Adrenal gland (tissue), 5 donors: ENCODE data around the gene ANKK1.

ENCODE experiments used
- POLR2A ChIP-seq, 2 donors: fragments of 450-650 bp; IDR thresholded peaks; one replicate each; pipeline ENCODE4 v1.6.1; 2017; ENCODE audit warnings: antibody characterized with exemption in 2 of 2, mild to moderate bottlenecking in 2 of 2, moderate library complexity in 1 of 2
- TF ChIP-seq, protein P1 (sequence below), 6 experiments: fragments of 450-650 bp in 4 of 6; fragments of 200-600 bp in 2 of 6; sonication (generic) in 1 of 6; IDR thresholded peaks; 1 replicate in 5 of 6; 2 replicates in 1 of 6; pipeline versions ENCODE4 v1.5.1 to v1.8.0; 2016 to 2021; ENCODE audit warnings: antibody characterized with exemption in 6 of 6, mild to moderate bottlenecking in 2 of 6, moderate library complexity in 1 of 6
- donor health status: DM: no; HTN: no; CAD: no.

DNA sequence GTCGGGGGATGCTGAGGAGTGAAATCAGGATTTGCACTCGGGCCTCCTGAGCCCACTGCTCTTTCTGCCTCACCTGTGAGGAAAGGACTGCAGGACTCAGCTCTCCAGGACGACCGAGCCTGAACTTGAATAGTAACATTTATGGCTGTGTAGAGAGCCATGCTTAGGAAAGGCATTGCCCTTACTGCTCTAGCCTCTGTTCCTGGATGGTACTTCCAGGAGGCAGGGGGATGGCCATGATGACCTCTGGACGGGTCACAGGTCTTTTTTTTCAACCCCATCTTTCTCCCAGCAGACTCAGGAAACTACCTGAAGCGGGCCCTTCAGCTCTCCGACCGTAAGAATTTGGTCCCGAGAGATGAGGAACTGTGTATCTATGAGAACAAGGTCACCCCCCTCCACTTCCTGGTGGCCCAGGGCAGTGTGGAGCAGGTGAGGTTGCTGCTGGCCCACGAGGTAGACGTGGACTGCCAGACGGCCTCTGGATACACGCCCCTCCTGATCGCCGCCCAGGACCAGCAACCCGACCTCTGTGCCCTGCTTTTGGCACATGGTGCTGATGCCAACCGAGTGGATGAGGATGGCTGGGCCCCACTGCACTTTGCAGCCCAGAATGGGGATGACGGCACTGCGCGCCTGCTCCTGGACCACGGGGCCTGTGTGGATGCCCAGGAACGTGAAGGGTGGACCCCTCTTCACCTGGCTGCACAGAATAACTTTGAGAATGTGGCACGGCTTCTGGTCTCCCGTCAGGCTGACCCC lies 11.3 kb downstream of the ANKK1 start:
- TF ChIP-seq, protein P1, sequence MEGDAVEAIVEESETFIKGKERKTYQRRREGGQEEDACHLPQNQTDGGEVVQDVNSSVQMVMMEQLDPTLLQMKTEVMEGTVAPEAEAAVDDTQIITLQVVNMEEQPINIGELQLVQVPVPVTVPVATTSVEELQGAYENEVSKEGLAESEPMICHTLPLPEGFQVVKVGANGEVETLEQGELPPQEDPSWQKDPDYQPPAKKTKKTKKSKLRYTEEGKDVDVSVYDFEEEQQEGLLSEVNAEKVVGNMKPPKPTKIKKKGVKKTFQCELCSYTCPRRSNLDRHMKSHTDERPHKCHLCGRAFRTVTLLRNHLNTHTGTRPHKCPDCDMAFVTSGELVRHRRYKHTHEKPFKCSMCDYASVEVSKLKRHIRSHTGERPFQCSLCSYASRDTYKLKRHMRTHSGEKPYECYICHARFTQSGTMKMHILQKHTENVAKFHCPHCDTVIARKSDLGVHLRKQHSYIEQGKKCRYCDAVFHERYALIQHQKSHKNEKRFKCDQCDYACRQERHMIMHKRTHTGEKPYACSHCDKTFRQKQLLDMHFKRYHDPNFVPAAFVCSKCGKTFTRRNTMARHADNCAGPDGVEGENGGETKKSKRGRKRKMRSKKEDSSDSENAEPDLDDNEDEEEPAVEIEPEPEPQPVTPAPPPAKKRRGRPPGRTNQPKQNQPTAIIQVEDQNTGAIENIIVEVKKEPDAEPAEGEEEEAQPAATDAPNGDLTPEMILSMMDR (IDR thresholded peaks at IDR 0.05), result no peak
- no peak for TF ChIP-seq POLR2A (IDR thresholded peaks at IDR 0.05)
